ENCODE results near the gene SGSM2. TPM values are rescaled to one million over a fixed set of nuclear protein-coding genes. Genes with fewer than 3 reads are reported as not detected.

The SGSM2 gene
- total RNA-seq, 4 donors from 2014 or later = 31.5 to 93.3 (median 63.7) TPM

DNA sequence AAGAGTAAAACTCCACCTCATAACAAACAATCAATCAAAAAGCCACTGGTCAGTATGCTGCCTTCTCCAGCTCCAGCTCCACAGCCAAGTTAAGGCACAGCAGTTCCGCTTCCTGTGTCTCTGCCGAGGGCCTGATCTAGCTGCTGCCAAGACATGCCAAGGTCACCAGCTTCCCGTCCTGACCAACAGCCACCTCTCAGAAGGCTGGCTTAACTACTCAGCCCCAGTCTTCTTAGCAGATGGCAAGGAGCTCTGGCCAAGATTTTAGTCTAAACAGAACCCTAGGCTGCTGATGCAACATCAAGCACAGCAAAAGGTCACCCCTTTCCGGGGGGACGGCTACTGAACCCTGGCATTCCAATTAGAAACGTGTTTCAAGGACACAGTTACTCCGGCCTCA is 81.3 kb downstream of the SGSM2 start:
- Histone ChIP-seq H3K27me3 (no peaks in the 10 kb centered on the region), H3K27ac (peak overlapping the region in 1 of 4 donors; percentile 8), H3K36me3 (peaks cover 0 to 49% (median 0%) of the 10 kb centered on the region in 3 donors), H3K4me1 (peaks cover 0 to 30% (median 12%) of the 10 kb centered on the region in 4 donors), H3K4me3 (no peak overlapping the region), H3K9me3 (no peaks in the 10 kb centered on the region)
- WGBS, 2 donors = 63 to 72% methylated on average over 7 of the region's 7 CpGs
- DNase-seq (ENCODE audit: low spot score in 2 of 2) = no peak
- TF ChIP-seq POLR2A (IDR thresholded peaks at IDR 0.05) (no peak), EP300 (IDR thresholded peaks at IDR 0.05) (no peak)
- TF ChIP-seq, protein P1, sequence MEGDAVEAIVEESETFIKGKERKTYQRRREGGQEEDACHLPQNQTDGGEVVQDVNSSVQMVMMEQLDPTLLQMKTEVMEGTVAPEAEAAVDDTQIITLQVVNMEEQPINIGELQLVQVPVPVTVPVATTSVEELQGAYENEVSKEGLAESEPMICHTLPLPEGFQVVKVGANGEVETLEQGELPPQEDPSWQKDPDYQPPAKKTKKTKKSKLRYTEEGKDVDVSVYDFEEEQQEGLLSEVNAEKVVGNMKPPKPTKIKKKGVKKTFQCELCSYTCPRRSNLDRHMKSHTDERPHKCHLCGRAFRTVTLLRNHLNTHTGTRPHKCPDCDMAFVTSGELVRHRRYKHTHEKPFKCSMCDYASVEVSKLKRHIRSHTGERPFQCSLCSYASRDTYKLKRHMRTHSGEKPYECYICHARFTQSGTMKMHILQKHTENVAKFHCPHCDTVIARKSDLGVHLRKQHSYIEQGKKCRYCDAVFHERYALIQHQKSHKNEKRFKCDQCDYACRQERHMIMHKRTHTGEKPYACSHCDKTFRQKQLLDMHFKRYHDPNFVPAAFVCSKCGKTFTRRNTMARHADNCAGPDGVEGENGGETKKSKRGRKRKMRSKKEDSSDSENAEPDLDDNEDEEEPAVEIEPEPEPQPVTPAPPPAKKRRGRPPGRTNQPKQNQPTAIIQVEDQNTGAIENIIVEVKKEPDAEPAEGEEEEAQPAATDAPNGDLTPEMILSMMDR (IDR thresholded peaks at IDR 0.05) = no peak

DNA sequence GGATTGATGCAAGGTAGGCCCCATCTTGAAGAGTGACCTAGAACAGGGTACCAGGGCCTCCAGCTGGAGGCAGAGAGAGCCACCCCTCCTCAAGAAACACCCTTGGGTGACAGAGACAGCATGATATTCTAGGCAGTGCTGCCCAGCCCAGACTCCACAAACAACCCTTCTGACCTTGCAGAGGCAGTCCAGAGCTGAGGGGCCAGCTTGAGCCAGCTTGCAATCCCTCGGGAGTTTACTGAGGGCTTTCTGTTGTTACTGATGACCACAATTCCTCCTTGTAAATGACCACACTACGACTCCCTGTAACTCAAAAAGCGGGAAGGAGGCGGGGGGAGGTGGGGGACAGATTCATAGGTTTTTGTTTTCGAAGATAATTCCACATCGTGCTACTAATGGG is 82.2 kb downstream of the SGSM2 start:
- TF ChIP-seq POLR2A (IDR thresholded peaks at IDR 0.05) (no peak), EP300 (IDR thresholded peaks at IDR 0.05) (no peak)
- TF ChIP-seq, protein P1 (IDR thresholded peaks at IDR 0.05) = no peak
- Histone ChIP-seq H3K36me3 (peaks cover 0 to 44% (median 0%) of the 10 kb centered on the region in 3 donors), H3K9me3 (no peaks in the 10 kb centered on the region), H3K4me3 (no peak overlapping the region), H3K27ac (no peak overlapping the region), H3K27me3 (no peaks in the 10 kb centered on the region), H3K4me1 (peaks cover 0 to 30% (median 12%) of the 10 kb centered on the region in 4 donors)
- no peak for DNase-seq (ENCODE audit: low spot score in 2 of 2)
- WGBS, 2 donors = 60 to 64% methylated on average over 6 of the region's 6 CpGs

DNA sequence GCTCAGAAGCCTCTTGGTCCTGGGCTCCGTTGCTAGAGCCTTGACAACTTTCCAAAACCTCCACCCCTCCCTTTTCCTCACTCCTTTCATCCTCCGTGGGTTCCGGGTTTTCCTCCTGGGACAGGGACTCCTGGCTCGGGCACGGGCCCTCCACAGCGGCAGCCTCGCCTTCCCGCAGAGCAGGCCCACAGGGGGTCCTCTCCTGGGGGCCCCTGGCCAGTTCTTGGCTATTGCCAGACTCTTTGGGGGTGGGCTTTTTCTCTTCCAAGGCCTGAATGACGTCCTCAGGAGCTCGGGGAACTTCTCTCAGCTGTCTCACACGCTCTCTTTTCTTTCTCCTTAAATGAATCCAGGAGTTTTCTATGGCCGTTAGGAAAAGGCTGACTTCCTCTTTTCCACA is 82.9 kb downstream of the SGSM2 start:
- no peak for DNase-seq (ENCODE audit: low spot score in 2 of 2)
- TF ChIP-seq, protein P1 (IDR thresholded peaks at IDR 0.05) = no peak
- no peak for TF ChIP-seq EP300 (IDR thresholded peaks at IDR 0.05)
- H3K4me1 ChIP-seq = peaks cover 0 to 30% (median 12%) of the 10 kb centered on the region in 4 donors
- H3K27me3 ChIP-seq = no peaks in the 10 kb centered on the region
- no peaks in the 10 kb centered on the region for H3K9me3 ChIP-seq
- no peak overlapping the region for H3K4me3 ChIP-seq
- 55 to 58% methylated on average over 12 of the region's 12 CpGs for WGBS, 2 donors
- H3K27ac ChIP-seq = no peak overlapping the region
- peaks cover 0 to 37% (median 0%) of the 10 kb centered on the region in 3 donors for H3K36me3 ChIP-seq

DNA sequence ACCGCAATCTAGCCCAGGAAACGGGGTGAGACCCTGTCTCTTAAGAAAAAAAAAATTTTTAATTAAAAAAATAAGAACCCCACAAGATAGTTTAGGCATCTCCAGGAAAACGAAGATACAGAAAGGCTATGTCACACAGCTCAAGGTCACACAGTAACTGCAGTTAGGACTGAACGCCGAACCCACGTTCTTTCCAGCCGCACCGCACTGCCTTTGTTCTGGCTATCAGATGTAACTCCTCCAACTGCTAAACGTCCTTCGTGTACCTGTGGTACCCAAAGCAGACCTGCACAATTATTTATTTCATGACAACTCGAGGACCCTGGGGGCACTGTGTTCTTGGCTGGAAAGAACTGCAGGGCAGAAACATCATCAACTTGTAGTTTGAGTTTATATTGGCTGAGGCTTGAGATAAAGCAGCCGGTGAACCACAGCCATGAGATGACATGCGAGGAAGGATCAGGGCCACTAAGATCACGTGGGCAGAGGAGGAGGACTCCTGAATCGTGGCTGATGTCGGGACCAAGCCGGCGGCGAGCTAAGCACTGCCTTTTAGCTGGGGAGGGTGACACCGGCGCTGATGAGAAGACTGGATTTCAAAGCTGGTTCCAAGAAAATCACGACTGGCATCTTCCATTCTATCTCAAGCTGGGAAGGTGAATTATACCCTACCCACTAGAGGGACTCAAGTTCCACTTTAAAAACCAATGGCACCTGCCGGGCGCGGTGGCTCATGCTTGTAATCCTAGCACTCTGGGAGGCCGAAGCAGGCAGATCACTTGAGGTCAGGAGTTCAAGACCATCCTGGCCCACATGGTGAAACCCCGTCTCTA is 84.2 kb downstream of the SGSM2 start:
- H3K9me3 ChIP-seq = no peaks in the 10 kb centered on the region
- no peak overlapping the region for H3K4me3 ChIP-seq
- no peak overlapping the region for H3K27ac ChIP-seq
- DNase-seq (ENCODE audit: low spot score in 2 of 2) = no peak
- H3K27me3 ChIP-seq = no peaks in the 10 kb centered on the region
- H3K4me1 ChIP-seq = peaks cover 0 to 19% (median 4%) of the 10 kb centered on the region in 4 donors
- TF ChIP-seq, protein P1 (IDR thresholded peaks at IDR 0.05) = no peak
- TF ChIP-seq EP300 (IDR thresholded peaks at IDR 0.05) (no peak), POLR2A (IDR thresholded peaks at IDR 0.05) (no peak)
- WGBS, 2 donors = 88% methylated on average over 26 to 27 of the region's 27 CpGs
- H3K36me3 ChIP-seq = peaks cover 0 to 36% (median 0%) of the 10 kb centered on the region in 3 donors

DNA sequence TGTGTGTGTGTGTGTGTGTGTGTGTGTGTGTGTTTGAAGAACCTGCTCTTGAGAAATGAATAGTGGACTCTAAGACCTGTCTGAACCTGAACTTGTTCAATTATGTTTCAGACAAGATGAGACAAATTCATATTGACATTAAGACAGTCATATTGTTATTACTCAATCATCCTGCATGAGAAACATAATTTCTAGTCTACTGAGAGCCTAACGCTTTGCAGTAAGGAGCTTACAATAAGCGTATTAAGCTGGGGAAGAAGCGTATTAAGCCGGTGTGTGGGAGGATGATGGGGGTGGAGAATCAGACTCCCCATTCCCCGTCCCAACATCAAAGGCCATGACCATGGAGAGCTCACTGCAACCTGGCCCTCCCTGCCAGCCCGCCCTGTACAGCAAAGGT is 86.0 kb downstream of the SGSM2 start:
- TF ChIP-seq, protein P1 (IDR thresholded peaks at IDR 0.05) = no peak
- TF ChIP-seq EP300 (IDR thresholded peaks at IDR 0.05) = no peak
- no peak for TF ChIP-seq POLR2A (IDR thresholded peaks at IDR 0.05)
- DNase-seq (ENCODE audit: low spot score in 2 of 2) = no peak
- peaks cover 0 to 31% (median 6%) of the 10 kb centered on the region in 4 donors for H3K4me1 ChIP-seq
- no peaks in the 10 kb centered on the region for H3K9me3 ChIP-seq
- WGBS, 2 donors = 70 to 74% methylated on average over 6 of the region's 6 CpGs
- peaks cover 0 to 35% (median 0%) of the 10 kb centered on the region in 3 donors for H3K36me3 ChIP-seq
- no peak overlapping the region for H3K27ac ChIP-seq
- no peak overlapping the region for H3K4me3 ChIP-seq
- H3K27me3 ChIP-seq = no peaks in the 10 kb centered on the region

Data from tibial nerve (tissue), 4 donors.